ENCODE results near the gene NCOA1.

DNA sequence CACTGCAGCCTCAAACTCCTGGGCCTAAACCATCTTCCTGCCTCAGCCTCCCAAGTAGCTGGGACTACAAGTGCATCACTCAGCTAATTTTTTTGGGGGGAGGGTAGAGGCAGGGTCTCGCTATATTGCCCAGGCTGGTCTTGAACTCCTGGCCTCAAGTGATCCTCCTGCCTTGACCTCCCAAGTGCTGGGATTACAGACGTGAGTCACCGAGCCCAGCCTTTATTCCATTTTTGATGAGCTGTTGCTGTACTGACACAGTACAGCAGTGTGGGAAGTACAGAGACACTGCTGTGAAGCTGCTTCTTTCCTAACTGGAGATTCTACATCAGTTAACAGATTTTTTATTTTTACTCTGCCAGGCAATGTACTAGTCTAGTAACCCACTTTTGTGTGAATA is 283.3 kb downstream of the NCOA1 start:
- TF ChIP-seq, protein P1, sequence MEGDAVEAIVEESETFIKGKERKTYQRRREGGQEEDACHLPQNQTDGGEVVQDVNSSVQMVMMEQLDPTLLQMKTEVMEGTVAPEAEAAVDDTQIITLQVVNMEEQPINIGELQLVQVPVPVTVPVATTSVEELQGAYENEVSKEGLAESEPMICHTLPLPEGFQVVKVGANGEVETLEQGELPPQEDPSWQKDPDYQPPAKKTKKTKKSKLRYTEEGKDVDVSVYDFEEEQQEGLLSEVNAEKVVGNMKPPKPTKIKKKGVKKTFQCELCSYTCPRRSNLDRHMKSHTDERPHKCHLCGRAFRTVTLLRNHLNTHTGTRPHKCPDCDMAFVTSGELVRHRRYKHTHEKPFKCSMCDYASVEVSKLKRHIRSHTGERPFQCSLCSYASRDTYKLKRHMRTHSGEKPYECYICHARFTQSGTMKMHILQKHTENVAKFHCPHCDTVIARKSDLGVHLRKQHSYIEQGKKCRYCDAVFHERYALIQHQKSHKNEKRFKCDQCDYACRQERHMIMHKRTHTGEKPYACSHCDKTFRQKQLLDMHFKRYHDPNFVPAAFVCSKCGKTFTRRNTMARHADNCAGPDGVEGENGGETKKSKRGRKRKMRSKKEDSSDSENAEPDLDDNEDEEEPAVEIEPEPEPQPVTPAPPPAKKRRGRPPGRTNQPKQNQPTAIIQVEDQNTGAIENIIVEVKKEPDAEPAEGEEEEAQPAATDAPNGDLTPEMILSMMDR (IDR thresholded peaks at IDR 0.05 in 4 of 5, conservative IDR thresholded peaks at IDR 0.05 in 1 of 5) = no peak
- no peak for TF ChIP-seq POLR2A (IDR thresholded peaks at IDR 0.05)
